Naive thymus-derived CD8-positive, alpha-beta T cell (primary cell): ENCODE results near the gene DUS1L. TPM values are rescaled to one million over a fixed set of nuclear protein-coding genes. Genes with fewer than 3 reads are reported as not detected.

ENCODE experiments used
- ATAC-seq, 2 donors: fragments of 150-1000 bp; cut with Tn5 transposase in 1 of 2; sonication (Bioruptor Pico), chemical (Tn5 transposase) in 1 of 2; 1 replicate in 1 of 2; 2 replicates in 1 of 2; pipeline ENCODE4 v1.10.0; 2021; ENCODE audit warnings: mild to moderate bottlenecking in 2 of 2, moderate library complexity in 2 of 2
- POLR2A ChIA-PET: fragments of 350-600 bp; sonication (Branson Sonifier 250); formaldehyde crosslinking; loops from one replicate; lab custom pipeline; 2021; ENCODE audit warnings: antibody characterized with exemption; lab: Charles Lee
- DNase-seq, 10 donors: peaks; one replicate each; pipeline versions ENCODE4 v3.0.0 to v3.0.0-alpha.2; 2020 to 2022
- H3K27ac Mint-ChIP-seq, 10 donors: one replicate each; pipeline ENCODE4 v1.8.0; 2020 to 2022; ENCODE audit warnings: mild to moderate bottlenecking in 10 of 10, mixed read lengths in 10 of 10, moderate library complexity in 4 of 10, inconsistent platforms in 1 of 10
- H3K27me3 Mint-ChIP-seq, 5 donors: one replicate each; pipeline ENCODE4 v1.8.0; 2021 to 2022; ENCODE audit warnings: mixed read lengths in 5 of 5
- H3K36me3 Mint-ChIP-seq, 3 donors: one replicate each; pipeline ENCODE4 v1.8.0; 2020 to 2022; ENCODE audit warnings: mixed read lengths in 3 of 3, mild to moderate bottlenecking in 2 of 3, inconsistent platforms in 1 of 3
- H3K4me1 Mint-ChIP-seq, 4 donors: one replicate each; pipeline ENCODE4 v1.8.0; 2021 to 2022; ENCODE audit warnings: mixed read lengths in 4 of 4
- H3K4me3 Mint-ChIP-seq, 10 donors: one replicate each; pipeline ENCODE4 v1.8.0; 2020 to 2022; ENCODE audit warnings: mild to moderate bottlenecking in 10 of 10, mixed read lengths in 10 of 10, moderate library complexity in 6 of 10, inconsistent platforms in 1 of 10
- H3K9me3 Mint-ChIP-seq, 9 donors: one replicate each; pipeline ENCODE4 v1.8.0; 2020 to 2022; ENCODE audit warnings: mixed read lengths in 9 of 9, mild to moderate bottlenecking in 3 of 9, inconsistent platforms in 1 of 9, moderate library complexity in 1 of 9
- polyA plus RNA-seq, 3 donors: library from polyadenylated mRNA; unstranded; fragments of 300-500 nt; fragmentation: Illumina TruSeq; gene quantifications; one replicate each; pipeline ENCODE4 v1.2.3, GENCODE V29; 2021
- total RNA-seq, 8 experiments: library from RNA in 2 of 8; stranded (reverse) in 2 of 8; gene quantifications; one replicate each; pipeline ENCODE4 v1.2.3 and lab custom pipeline; 2021 to 2026

The DUS1L gene
- total and polyA plus RNA-seq, 5 experiments from 2014 or later = 68.6 to 167 (median 142) TPM

DNA sequence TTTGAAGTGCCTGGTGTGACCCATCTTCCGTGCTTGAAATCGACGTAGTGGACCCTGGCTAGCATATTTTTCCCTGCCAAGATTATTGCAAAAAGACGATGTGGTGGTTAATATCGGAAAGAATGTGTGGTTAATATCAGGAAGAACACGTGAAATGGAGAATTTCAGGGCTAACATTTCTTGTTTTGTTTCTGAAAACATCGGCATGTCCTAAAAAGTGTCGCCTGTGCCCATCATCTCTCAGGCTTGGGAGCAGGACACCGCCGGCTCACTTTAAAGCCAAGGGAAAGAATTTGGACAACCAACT is 27.8 kb downstream of the DUS1L start:
- POLR2A ChIA-PET = interaction anchor here (0.6 to 2.6 kb wide), 18 partner anchors 10 to 531 kb away, joined by 3 to 23 read pairs (median 4); partner anchors contain the start of genes CENPX, DUS1L, FASN and GPS1

DNA sequence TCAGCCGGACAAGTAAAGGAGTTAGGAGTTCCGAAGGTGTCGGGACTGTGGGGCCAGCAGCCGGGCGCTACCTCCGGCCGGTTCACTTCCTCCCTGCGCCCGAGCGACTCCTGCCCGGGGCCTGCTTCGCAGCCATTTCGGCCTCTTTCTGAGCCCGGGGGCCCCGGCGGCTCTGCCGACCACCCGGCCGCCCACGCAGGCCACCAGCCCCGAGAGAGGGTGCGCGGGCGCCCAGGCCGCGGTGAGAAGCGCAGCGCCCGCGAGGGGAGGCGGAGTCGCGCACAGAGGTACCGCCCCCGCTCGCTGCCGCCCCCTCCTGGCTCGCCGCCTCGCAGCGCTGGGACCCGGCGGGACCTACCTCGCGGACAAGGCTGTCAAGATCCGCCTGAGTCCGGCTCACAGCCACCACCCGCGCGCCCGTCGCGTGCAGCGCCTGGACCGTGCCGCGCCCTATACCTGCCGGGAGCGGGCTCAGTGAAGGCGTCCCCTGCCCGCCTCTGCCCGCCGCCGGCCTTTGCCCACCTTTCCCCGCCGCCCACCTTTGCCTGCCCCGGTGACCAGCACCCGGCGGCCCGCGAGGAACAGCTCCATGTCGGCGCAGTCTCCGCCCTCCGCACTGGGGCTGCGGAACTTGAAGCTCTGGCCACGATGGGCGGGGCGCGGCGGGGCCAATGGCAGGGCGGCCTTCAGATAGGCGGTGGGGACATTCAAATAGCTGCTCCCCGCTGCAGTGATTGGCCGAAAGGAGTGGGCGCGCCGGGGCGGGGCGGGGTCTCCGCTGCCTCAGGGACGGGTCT is 28.3 kb downstream of the DUS1L start, which contains the start of gene DCXR:
DCXR (minus strand) TSS at position 606 of the 797 bp plus-strand sequence; CDS start at position 591, 15 bp downstream.
- H3K4me1 Mint-ChIP-seq = peaks cover 15 to 31% (median 28%) of the 10 kb centered on the region in 4 donors
- peak within 1 kb of the TSS; percentile 81 to 96 (median 91) for H3K4me3 Mint-ChIP-seq
- peaks cover 0 to 4% (median 3%) of the 10 kb centered on the region in 3 donors for H3K36me3 Mint-ChIP-seq
- no peaks in the 10 kb centered on the region for H3K27me3 Mint-ChIP-seq
- no peaks in the 10 kb centered on the region for H3K9me3 Mint-ChIP-seq
- POLR2A ChIA-PET = interaction anchor here (0.6 to 2.6 kb wide), 21 partner anchors 10 to 530 kb away, joined by 3 to 23 read pairs (median 4); partner anchors contain the start of genes CENPX, DUS1L, FASN and GPS1
- ATAC-seq (peak; percentile 92 to 93), DNase-seq (peak; percentile 90 to 97 (median 93))
- H3K27ac Mint-ChIP-seq = peak within 1 kb of the TSS; percentile 66 to 95 (median 91)

More for the DNA sequence above, 27.8 kb downstream of the DUS1L start:
- H3K27me3 Mint-ChIP-seq = no peaks in the 10 kb centered on the region
- H3K9me3 Mint-ChIP-seq = no peaks in the 10 kb centered on the region
- peaks cover 0 to 4% (median 3%) of the 10 kb centered on the region in 3 donors for H3K36me3 Mint-ChIP-seq
- DNase-seq = no peak
- peak overlapping the region; percentile 66 to 95 (median 90) for H3K27ac Mint-ChIP-seq
- peaks cover 15 to 31% (median 28%) of the 10 kb centered on the region in 4 donors for H3K4me1 Mint-ChIP-seq
- peak overlapping the region; percentile 81 to 96 (median 91) for H3K4me3 Mint-ChIP-seq
- ATAC-seq = no peak

DNA sequence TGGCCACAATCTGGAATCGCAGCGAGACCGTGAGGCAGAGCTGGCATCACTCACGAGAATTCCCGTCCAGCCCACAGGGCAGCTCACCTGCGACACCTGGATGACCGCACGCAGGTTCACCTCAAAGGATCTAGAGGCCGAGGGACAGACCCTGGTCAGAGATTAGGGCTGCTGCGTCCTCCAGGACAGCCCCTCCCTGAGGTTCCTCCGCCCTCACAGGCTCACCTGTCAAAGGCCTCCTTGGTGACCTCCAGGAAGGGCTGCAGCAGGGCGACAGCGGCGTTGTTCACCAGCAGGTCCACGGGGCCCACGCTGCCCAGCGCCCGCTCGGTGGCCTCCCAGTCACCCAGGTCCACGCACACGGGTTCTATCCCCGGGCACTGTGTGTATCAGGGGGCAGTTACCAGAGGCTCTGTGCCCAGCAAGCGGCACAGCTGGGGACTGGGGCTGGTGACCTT is 28.9 kb downstream of the DUS1L start:
- DNase-seq (no peak), ATAC-seq (no peak)
- no peaks in the 10 kb centered on the region for H3K27me3 Mint-ChIP-seq
- peak overlapping the region in 2 of 10 donors; percentile 19 to 95 for H3K27ac Mint-ChIP-seq
- no peaks in the 10 kb centered on the region for H3K9me3 Mint-ChIP-seq
- POLR2A ChIA-PET = interaction anchor here (0.8 to 2.5 kb wide), 6 partner anchors 14 to 121 kb away, joined by 3 to 18 read pairs (median 4); partner anchors contain the start of genes CENPX and LRRC45
- peaks cover 0 to 4% (median 3%) of the 10 kb centered on the region in 3 donors for H3K36me3 Mint-ChIP-seq
- peak overlapping the region; percentile 68 to 96 (median 81) for H3K4me3 Mint-ChIP-seq
- H3K4me1 Mint-ChIP-seq = peaks cover 15 to 31% (median 28%) of the 10 kb centered on the region in 4 donors

DNA sequence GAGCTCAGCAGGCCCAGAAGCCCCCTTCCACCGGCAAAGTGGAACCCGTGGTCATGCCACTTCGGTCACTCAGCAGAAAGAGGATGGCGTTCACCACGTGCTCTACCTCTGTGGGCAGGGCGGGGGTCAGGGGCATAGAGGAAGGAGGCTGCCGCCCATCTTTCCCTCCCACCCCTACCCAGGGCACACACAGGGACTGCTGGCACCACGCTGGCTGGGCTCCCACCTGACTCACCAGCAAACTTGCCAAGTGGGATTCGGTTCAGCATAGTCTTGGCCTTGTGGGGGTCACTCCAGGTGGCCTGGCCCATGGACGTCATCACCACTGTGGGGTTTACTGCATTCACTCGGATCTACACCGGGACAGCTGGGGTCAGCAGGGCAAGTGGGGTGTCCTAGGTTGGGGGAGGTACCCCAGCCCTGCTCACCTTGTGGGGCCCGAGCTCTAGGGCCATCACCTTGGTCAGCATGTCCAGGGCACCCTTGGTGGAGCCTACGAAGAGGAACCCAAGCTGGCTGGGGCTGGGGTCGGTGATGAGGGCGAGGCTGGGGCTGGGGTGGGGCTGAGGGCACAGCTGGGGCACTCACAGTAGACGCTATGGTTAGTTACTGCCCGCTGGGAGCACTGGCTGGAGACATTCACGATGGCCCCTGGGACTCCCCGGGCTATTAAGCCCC is 29.5 kb downstream of the DUS1L start:
- POLR2A ChIA-PET = interaction anchor here (0.6 to 1.5 kb wide), 6 partner anchors 13 to 134 kb away, joined by 3 to 4 read pairs (median 4); partner anchors contain the start of genes CENPX, GPS1, LRRC45 and RFNG
- Mint-ChIP-seq H3K36me3 (peaks cover 0 to 4% (median 3%) of the 10 kb centered on the region in 3 donors), H3K9me3 (no peaks in the 10 kb centered on the region), H3K27ac (peak overlapping the region in 4 of 10 donors; percentile 34 to 95 (median 61)), H3K27me3 (no peaks in the 10 kb centered on the region), H3K4me1 (peaks cover 15 to 31% (median 28%) of the 10 kb centered on the region in 4 donors), H3K4me3 (peak overlapping the region; percentile 63 to 96 (median 78))
- no peak for DNase-seq
- no peak for ATAC-seq

DNA sequence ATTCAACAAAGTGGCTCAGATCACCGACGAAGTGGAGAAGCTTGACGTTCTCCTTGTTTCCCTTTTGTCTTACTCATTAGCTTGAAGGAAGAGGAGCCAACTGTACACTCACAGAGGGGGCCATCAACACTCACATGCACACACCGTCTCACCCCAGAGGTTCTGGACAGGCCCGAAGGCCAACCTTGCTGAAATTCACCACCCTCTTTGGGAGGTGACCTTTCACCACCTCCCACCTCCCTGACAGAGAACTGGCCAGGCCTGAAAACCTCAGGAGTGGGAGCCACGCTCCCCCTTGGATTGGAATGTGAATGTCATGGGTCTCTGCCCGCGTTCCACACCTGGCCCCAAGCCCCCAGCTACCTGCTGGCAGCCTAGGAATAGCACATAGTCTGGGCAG is 30.1 kb downstream of the DUS1L start:
- peaks cover 16 to 34% (median 29%) of the 10 kb centered on the region in 4 donors for H3K4me1 Mint-ChIP-seq
- H3K27me3 Mint-ChIP-seq = no peaks in the 10 kb centered on the region
- POLR2A ChIA-PET = interaction anchor here (0.6 to 1.5 kb wide), 4 partner anchors 15 to 135 kb away, joined by 3 to 4 read pairs (median 4); partner anchors contain the start of genes GPS1 and RFNG
- H3K9me3 Mint-ChIP-seq = no peaks in the 10 kb centered on the region
- DNase-seq (no peak), ATAC-seq (no peak)
- H3K36me3 Mint-ChIP-seq = peaks cover 0 to 4% (median 3%) of the 10 kb centered on the region in 3 donors
- H3K27ac Mint-ChIP-seq = peak overlapping the region in 8 of 10 donors; percentile 33 to 78 (median 60)
- H3K4me3 Mint-ChIP-seq = peak overlapping the region; percentile 33 to 94 (median 67)

DNA sequence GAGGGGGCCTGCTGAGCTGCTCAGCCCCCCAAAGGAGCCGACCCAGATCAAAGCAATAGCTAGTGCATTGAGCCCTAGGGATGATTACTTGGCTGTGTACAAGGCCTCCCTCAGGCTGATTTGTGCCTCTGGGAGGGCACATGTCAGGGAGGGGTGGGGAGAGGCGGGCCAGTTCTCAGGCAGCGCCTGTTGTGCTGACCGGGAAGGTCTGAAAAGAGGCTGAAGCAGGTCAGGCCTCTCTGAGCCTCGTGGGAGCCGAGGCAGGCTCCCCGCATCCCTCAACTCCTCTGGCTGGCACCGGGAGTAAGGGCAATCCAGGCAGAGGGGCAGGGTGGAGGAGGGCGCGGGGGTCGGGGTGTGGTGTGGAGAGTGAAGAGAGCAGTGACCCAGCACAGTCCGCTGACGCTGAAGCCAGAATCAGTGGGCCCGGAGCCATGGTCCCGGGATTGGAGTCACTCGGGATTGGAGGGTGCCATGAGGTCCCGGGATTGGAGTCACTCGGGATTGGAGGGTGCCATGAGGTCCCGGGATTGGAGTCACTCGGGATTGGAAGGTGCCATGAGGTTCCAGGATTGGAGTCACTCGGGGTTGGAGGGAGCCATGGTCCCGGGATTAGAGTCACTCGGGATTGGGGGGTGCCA is 31.1 kb downstream of the DUS1L start:
- Mint-ChIP-seq H3K27me3 (no peaks in the 10 kb centered on the region), H3K4me3 (peak overlapping the region in 6 of 10 donors; percentile 10 to 82 (median 54)), H3K27ac (no peak overlapping the region), H3K36me3 (peaks cover 0 to 4% (median 3%) of the 10 kb centered on the region in 3 donors), H3K9me3 (no peaks in the 10 kb centered on the region), H3K4me1 (peaks cover 16 to 41% (median 34%) of the 10 kb centered on the region in 4 donors)
- DNase-seq = no peak
- no peak for ATAC-seq
- POLR2A ChIA-PET = interaction anchor here (1.1 to 1.2 kb wide), 2 partner anchors 16 to 17 kb away, joined by 3 to 4 read pairs; partner anchors contain the start of genes GPS1 and RFNG

DNA sequence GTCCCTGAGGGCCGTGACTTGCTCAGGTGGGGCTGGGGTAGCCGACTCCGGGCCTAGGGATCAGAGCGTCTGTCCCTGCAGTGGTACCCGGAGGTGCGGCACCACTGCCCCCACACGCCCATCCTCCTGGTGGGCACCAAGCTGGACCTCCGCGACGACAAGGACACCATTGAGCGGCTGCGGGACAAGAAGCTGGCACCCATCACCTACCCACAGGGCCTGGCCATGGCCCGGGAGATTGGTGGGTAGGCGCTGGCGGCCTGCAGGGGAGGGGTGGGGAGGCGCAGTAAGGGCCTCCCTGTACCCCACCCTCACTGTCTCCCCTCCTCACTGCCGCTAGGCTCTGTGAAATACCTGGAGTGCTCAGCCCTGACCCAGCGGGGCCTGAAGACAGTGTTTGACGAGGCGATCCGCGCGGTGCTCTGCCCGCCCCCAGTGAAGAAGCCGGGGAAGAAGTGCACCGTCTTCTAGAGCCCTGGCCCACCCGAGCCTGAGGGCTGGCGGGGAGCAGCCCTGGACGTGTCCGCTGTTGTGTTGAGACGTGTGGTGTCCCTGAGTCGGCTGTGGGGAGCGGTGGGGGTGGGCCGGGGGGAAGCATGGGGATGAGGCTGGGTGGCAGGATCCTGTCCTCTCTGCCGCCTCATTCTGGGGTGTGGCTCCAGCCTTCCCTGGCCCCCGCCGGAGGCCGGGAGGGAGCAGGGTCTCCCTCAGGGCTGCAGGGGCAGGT is 32.1 kb downstream of the DUS1L start:
- H3K27me3 Mint-ChIP-seq = no peaks in the 10 kb centered on the region
- no peak overlapping the region for H3K27ac Mint-ChIP-seq
- ATAC-seq = no peak
- H3K4me1 Mint-ChIP-seq = peaks cover 12 to 36% (median 31%) of the 10 kb centered on the region in 4 donors
- POLR2A ChIA-PET = interaction anchor here (1.5 kb wide), 1 partner anchor 66 kb away, joined by 4 read pairs; no protein-coding TSS in a partner anchor
- no peak for DNase-seq
- H3K9me3 Mint-ChIP-seq = no peaks in the 10 kb centered on the region
- peaks cover 0 to 4% (median 3%) of the 10 kb centered on the region in 3 donors for H3K36me3 Mint-ChIP-seq
- peak overlapping the region in 3 of 10 donors; percentile 65 to 67 (median 65) for H3K4me3 Mint-ChIP-seq

DNA sequence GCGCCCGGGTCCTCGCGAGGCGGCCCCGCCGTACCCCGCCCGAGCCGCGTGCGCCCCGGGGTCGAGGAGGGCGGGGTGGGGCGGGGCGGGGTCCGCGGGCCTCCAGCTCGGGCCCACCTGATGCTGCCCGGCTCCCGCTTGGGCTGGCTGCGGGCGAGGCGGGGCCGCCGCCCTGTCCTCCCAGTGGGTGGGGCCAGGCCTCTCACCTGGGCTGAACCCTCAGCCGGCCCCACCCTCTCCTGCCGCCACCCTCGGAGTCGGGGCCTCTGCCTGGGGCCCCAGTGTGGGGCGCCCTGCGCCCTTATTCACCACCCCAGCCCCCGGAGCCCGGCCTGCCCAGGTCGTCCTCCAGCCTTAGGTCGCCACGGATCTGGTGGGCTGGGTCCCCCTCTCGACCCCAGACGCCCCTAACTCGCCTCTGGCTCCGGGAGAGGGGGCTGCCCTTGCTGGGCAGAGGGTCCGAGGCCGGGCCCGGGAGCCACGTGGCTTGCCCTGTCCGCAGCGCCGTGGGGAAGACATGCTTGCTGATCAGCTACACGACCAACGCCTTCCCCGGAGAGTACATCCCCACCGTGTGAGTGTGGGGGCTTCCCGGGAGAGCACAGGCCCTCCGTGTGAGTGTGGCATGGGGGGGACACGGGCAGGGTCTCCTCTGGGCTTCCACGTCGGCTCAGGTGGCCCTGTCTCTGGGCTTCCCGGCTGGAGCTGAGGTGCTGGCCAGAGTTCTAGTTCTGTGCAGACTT is 33.5 kb downstream of the DUS1L start:
- no peaks in the 10 kb centered on the region for H3K27me3 Mint-ChIP-seq
- H3K9me3 Mint-ChIP-seq = no peaks in the 10 kb centered on the region
- DNase-seq (peak in 2 of 10 donors; percentile 30 to 37), ATAC-seq (peak; percentile 15 to 41)
- H3K4me3 Mint-ChIP-seq = peak overlapping the region in 8 of 10 donors; percentile 36 to 74 (median 56)
- H3K27ac Mint-ChIP-seq = no peak overlapping the region
- H3K4me1 Mint-ChIP-seq = peaks cover 7 to 26% (median 24%) of the 10 kb centered on the region in 4 donors
- POLR2A ChIA-PET = interaction anchor here (1.5 kb wide), 1 partner anchor 65 kb away, joined by 4 read pairs; no protein-coding TSS in a partner anchor
- H3K36me3 Mint-ChIP-seq = peaks cover 0 to 4% (median 3%) of the 10 kb centered on the region in 3 donors

DNA sequence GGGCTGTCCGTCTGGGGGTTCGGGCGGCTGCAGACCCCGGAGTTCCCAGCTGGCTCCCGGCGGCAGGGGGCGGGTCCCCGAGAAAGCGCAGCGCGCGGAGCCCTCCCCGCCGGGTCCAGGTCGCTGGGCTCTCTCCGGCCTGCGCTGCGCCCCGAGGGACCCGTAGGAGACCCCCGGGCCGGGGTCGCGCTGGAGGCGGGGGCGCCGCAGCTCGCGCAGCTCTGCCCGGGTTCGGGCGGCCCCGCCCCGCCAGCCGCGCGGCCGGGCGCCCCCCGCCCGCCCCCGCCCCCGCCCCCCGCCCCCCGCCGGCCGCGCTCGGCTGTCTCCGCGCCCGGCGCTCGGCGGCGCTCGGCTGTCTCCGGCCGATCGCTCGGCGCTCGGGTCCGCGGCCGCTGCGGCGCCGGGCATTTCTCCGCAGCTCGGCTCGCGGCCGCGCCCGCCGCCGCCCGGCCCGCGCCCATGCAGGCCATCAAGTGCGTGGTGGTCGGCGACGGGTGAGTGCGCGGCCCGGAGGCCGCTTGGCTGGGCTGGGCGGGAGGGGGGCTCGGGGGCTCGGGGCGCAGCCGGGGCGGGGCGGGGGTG is 34.2 kb downstream of the DUS1L start, which contains the start of gene RAC3:
RAC3 (plus strand) TSS at position 376 of the 582 bp plus-strand sequence; CDS start at position 460, 84 bp downstream.
- no peak for DNase-seq
- Mint-ChIP-seq H3K4me3 (peak within 1 kb of the TSS; percentile 74 to 94 (median 84)), H3K4me1 (peaks cover 7 to 26% (median 23%) of the 10 kb centered on the region in 4 donors), H3K27me3 (no peaks in the 10 kb centered on the region), H3K27ac (peak within 1 kb of the TSS in 3 of 10 donors; percentile 28 to 77 (median 49)), H3K36me3 (peaks cover 0 to 4% (median 3%) of the 10 kb centered on the region in 3 donors), H3K9me3 (no peaks in the 10 kb centered on the region)
- peak; percentile 7 to 26 for ATAC-seq
- POLR2A ChIA-PET = interaction anchor here (1.4 to 2.0 kb wide), 4 partner anchors 66 to 121 kb away, joined by 7 to 9 read pairs (median 7); partner anchors contain the start of gene FASN
